Activated naive CD8-positive, alpha-beta T cell treated with anti-CD3 and anti-CD28 coated beads, Interleukin-2, amount 10 ng/mL, durations not matched to agents 7 days and 5 days (primary cell): ENCODE measurements around the gene LRRC10B. TPM values are rescaled to one million over a fixed set of nuclear protein-coding genes. Genes with fewer than 3 reads are reported as not detected.

Experiments used
- ATAC-seq: fragments of 150-1000 bp; cut with Tn5 transposase; one replicate; pipeline ENCODE4 v1.10.0; 2021; ENCODE audit warnings: low read depth, moderate library complexity
- POLR2A ChIA-PET: fragments of 350-600 bp; sonication (Branson Sonifier 250); formaldehyde crosslinking; loops from one replicate; lab custom pipeline; 2021; ENCODE audit warnings: antibody characterized with exemption; lab: Charles Lee
- DNase-seq: peaks from one replicate; pipeline ENCODE4 v3.0.0; 2021
- H3K27ac Mint-ChIP-seq: one replicate; pipeline ENCODE4 v1.8.0; 2022; ENCODE audit warnings: mild to moderate bottlenecking, mixed read lengths
- H3K27me3 Mint-ChIP-seq: one replicate; pipeline ENCODE4 v1.8.0; 2022; ENCODE audit warnings: mild to moderate bottlenecking, moderate library complexity, mixed read lengths
- H3K36me3 Mint-ChIP-seq: one replicate; pipeline ENCODE4 v1.8.0; 2021; ENCODE audit warnings: mild to moderate bottlenecking, mixed read lengths
- H3K4me1 Mint-ChIP-seq: one replicate; pipeline ENCODE4 v1.8.0; 2021; ENCODE audit warnings: mixed read lengths
- H3K4me3 Mint-ChIP-seq: one replicate; pipeline ENCODE4 v1.8.0; 2022; ENCODE audit warnings: mild to moderate bottlenecking, moderate library complexity, mixed read lengths
- H3K9me3 Mint-ChIP-seq: one replicate; pipeline ENCODE4 v1.8.0; 2021; ENCODE audit warnings: mixed read lengths
- total RNA-seq, 2 experiments: library from RNA; stranded (reverse); gene quantifications; one replicate each; pipeline ENCODE4 v1.2.3, GENCODE V29; 2021

The LRRC10B gene
- total RNA-seq, 2 experiments from 2014 or later, result not detected

GRCh38 chr11:61534025-61534932, 25.7 kb downstream of the LRRC10B start:
- no peak overlapping the region for H3K4me3 Mint-ChIP-seq
- ATAC-seq (no peak), DNase-seq (no peak)
- no peaks in the 10 kb centered on the region for H3K9me3 Mint-ChIP-seq
- H3K36me3 Mint-ChIP-seq, result no peaks in the 10 kb centered on the region
- H3K27ac Mint-ChIP-seq, result no peak overlapping the region
- peaks cover 7% of the 10 kb centered on the region for H3K27me3 Mint-ChIP-seq
- POLR2A ChIA-PET, result no interaction called here
- peaks cover 2% of the 10 kb centered on the region for H3K4me1 Mint-ChIP-seq

GRCh38 chr11:61534933-61535839, 26.6 kb downstream of the LRRC10B start:
- Mint-ChIP-seq H3K4me1 (peaks cover 2% of the 10 kb centered on the region), H3K27me3 (peaks cover 12% of the 10 kb centered on the region), H3K36me3 (no peaks in the 10 kb centered on the region), H3K9me3 (no peaks in the 10 kb centered on the region), H3K4me3 (no peak overlapping the region), H3K27ac (no peak overlapping the region)
- POLR2A ChIA-PET, result interaction anchor here (0.5 kb wide), 1 partner anchor 83 kb away, joined by 4 read pairs; no protein-coding TSS in a partner anchor
- DNase-seq, result no peak
- no peak for ATAC-seq

- no peaks in the 10 kb centered on the region for H3K9me3 Mint-ChIP-seq
- H3K27me3 Mint-ChIP-seq, result peaks cover 10% of the 10 kb centered on the region
- POLR2A ChIA-PET, result interaction anchor here (0.5 kb wide), 1 partner anchor 84 kb away, joined by 4 read pairs; no protein-coding TSS in a partner anchor
- no peaks in the 10 kb centered on the region for H3K36me3 Mint-ChIP-seq
- H3K4me3 Mint-ChIP-seq, result no peak overlapping the region
- DNase-seq (no peak), ATAC-seq (no peak)
- peaks cover 2% of the 10 kb centered on the region for H3K4me1 Mint-ChIP-seq
- H3K27ac Mint-ChIP-seq, result no peak overlapping the region
Observed at GRCh38 chr11:61535998-61536675, 27.6 kb downstream of the LRRC10B start.

GRCh38 chr11:61536676-61537270, 28.2 kb downstream of the LRRC10B start:
- H3K9me3 Mint-ChIP-seq, result no peaks in the 10 kb centered on the region
- no peak overlapping the region for H3K27ac Mint-ChIP-seq
- peaks cover 12% of the 10 kb centered on the region for H3K27me3 Mint-ChIP-seq
- no peaks in the 10 kb centered on the region for H3K36me3 Mint-ChIP-seq
- H3K4me1 Mint-ChIP-seq, result peaks cover 2% of the 10 kb centered on the region
- POLR2A ChIA-PET, result no interaction called here
- ATAC-seq, result no peak
- DNase-seq, result no peak
- no peak overlapping the region for H3K4me3 Mint-ChIP-seq

GRCh38 chr11:61537326-61537725, 28.8 kb downstream of the LRRC10B start:
- H3K9me3 Mint-ChIP-seq, result no peaks in the 10 kb centered on the region

GRCh38 chr11:61538636-61538961, 30.1 kb downstream of the LRRC10B start:
- H3K27ac Mint-ChIP-seq, result no peak overlapping the region
- H3K27me3 Mint-ChIP-seq, result peaks cover 14% of the 10 kb centered on the region
- no peak for ATAC-seq
- no peak overlapping the region for H3K4me3 Mint-ChIP-seq
- H3K4me1 Mint-ChIP-seq, result peaks cover 2% of the 10 kb centered on the region
- no peak for DNase-seq
- no peaks in the 10 kb centered on the region for H3K9me3 Mint-ChIP-seq
- POLR2A ChIA-PET, result no interaction called here
- no peaks in the 10 kb centered on the region for H3K36me3 Mint-ChIP-seq

More at GRCh38 chr11:61537326-61537725, 28.8 kb downstream of the LRRC10B start:
- DNase-seq (no peak), ATAC-seq (no peak)
- POLR2A ChIA-PET, result no interaction called here
- peaks cover 14% of the 10 kb centered on the region for H3K27me3 Mint-ChIP-seq
- no peaks in the 10 kb centered on the region for H3K36me3 Mint-ChIP-seq
- no peak overlapping the region for H3K4me3 Mint-ChIP-seq
- H3K4me1 Mint-ChIP-seq, result peaks cover 2% of the 10 kb centered on the region
- no peak overlapping the region for H3K27ac Mint-ChIP-seq

GRCh38 chr11:61539006-61539405, 30.5 kb downstream of the LRRC10B start:
- POLR2A ChIA-PET, result no interaction called here
- no peak overlapping the region for H3K4me3 Mint-ChIP-seq
- ATAC-seq, result no peak
- H3K9me3 Mint-ChIP-seq, result no peaks in the 10 kb centered on the region
- H3K27ac Mint-ChIP-seq, result no peak overlapping the region
- peaks cover 2% of the 10 kb centered on the region for H3K4me1 Mint-ChIP-seq
- H3K27me3 Mint-ChIP-seq, result peaks cover 12% of the 10 kb centered on the region
- H3K36me3 Mint-ChIP-seq, result no peaks in the 10 kb centered on the region
- DNase-seq, result no peak

GRCh38 chr11:61539831-61540357, 31.3 kb downstream of the LRRC10B start:
- Mint-ChIP-seq H3K9me3 (no peaks in the 10 kb centered on the region), H3K27ac (no peak overlapping the region), H3K4me3 (no peak overlapping the region), H3K36me3 (no peaks in the 10 kb centered on the region), H3K4me1 (peaks cover 2% of the 10 kb centered on the region), H3K27me3 (peaks cover 13% of the 10 kb centered on the region)
- no peak for ATAC-seq
- POLR2A ChIA-PET, result no interaction called here
- DNase-seq, result no peak

- POLR2A ChIA-PET, result no interaction called here
- H3K27ac Mint-ChIP-seq, result no peak overlapping the region
- ATAC-seq, result no peak
- H3K4me1 Mint-ChIP-seq, result peaks cover 1% of the 10 kb centered on the region
- H3K36me3 Mint-ChIP-seq, result no peaks in the 10 kb centered on the region
- DNase-seq, result no peak
- H3K4me3 Mint-ChIP-seq, result no peak overlapping the region
- H3K9me3 Mint-ChIP-seq, result no peaks in the 10 kb centered on the region
- peaks cover 13% of the 10 kb centered on the region for H3K27me3 Mint-ChIP-seq
Observed at GRCh38 chr11:61540528-61540927, 32.0 kb downstream of the LRRC10B start.

GRCh38 chr11:61541598-61541997, 33.0 kb downstream of the LRRC10B start:
- POLR2A ChIA-PET, result no interaction called here
- no peaks in the 10 kb centered on the region for H3K9me3 Mint-ChIP-seq
- no peak for ATAC-seq
- no peak overlapping the region for H3K4me3 Mint-ChIP-seq
- peaks cover 13% of the 10 kb centered on the region for H3K27me3 Mint-ChIP-seq
- H3K36me3 Mint-ChIP-seq, result no peaks in the 10 kb centered on the region
- H3K27ac Mint-ChIP-seq, result no peak overlapping the region
- no peak for DNase-seq
- H3K4me1 Mint-ChIP-seq, result peaks cover 1% of the 10 kb centered on the region

- H3K27me3 Mint-ChIP-seq, result peaks cover 13% of the 10 kb centered on the region
- no peak for DNase-seq
- H3K36me3 Mint-ChIP-seq, result no peaks in the 10 kb centered on the region
- no peak for ATAC-seq
- no peaks in the 10 kb centered on the region for H3K9me3 Mint-ChIP-seq
- POLR2A ChIA-PET, result no interaction called here
- no peak overlapping the region for H3K27ac Mint-ChIP-seq
- no peak overlapping the region for H3K4me3 Mint-ChIP-seq
- H3K4me1 Mint-ChIP-seq, result peaks cover 1% of the 10 kb centered on the region
Observed at GRCh38 chr11:61542024-61542461, 33.5 kb downstream of the LRRC10B start.

GRCh38 chr11:61542705-61543104, 34.2 kb downstream of the LRRC10B start:
- Mint-ChIP-seq H3K4me1 (peaks cover 1% of the 10 kb centered on the region), H3K36me3 (no peaks in the 10 kb centered on the region), H3K27ac (no peak overlapping the region), H3K27me3 (peaks cover 15% of the 10 kb centered on the region), H3K4me3 (no peak overlapping the region), H3K9me3 (no peaks in the 10 kb centered on the region)
- POLR2A ChIA-PET, result no interaction called here
- ATAC-seq (no peak), DNase-seq (no peak)
